ENCODE data around the gene SLC4A9.

DNA sequence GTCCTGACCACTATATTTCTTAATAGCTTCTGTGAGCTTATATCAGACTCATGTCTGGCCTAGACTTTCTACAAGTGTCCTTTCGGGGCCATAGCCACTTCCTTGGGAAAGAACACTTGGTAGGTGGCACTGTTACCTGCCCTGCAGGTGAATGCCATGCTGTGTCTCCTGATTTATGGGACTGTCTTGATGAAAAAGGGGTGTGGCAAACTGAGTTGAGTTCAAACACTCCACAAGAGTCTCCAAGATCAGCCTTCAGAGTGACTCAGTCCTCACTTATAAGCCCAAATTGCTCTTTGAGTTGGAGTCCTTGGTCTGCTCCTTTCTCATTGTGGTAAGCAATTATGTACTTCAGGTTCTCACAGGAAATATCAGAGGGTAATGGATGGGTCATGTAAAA, 31.7 kb downstream of the SLC4A9 start:
- TF ChIP-seq, protein P1, sequence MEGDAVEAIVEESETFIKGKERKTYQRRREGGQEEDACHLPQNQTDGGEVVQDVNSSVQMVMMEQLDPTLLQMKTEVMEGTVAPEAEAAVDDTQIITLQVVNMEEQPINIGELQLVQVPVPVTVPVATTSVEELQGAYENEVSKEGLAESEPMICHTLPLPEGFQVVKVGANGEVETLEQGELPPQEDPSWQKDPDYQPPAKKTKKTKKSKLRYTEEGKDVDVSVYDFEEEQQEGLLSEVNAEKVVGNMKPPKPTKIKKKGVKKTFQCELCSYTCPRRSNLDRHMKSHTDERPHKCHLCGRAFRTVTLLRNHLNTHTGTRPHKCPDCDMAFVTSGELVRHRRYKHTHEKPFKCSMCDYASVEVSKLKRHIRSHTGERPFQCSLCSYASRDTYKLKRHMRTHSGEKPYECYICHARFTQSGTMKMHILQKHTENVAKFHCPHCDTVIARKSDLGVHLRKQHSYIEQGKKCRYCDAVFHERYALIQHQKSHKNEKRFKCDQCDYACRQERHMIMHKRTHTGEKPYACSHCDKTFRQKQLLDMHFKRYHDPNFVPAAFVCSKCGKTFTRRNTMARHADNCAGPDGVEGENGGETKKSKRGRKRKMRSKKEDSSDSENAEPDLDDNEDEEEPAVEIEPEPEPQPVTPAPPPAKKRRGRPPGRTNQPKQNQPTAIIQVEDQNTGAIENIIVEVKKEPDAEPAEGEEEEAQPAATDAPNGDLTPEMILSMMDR (IDR thresholded peaks at IDR 0.05; ENCODE audit: poor library complexity): no peak
- TF ChIP-seq EZH2 (IDR thresholded peaks at IDR 0.05; ENCODE audit: borderline replicate concordance) (no peak), EZH2phosphoT487 (IDR thresholded peaks at IDR 0.05; ENCODE audit: low read depth, severe bottlenecking, unreplicated experiment) (no peak)

Data from hepatocyte (in vitro differentiated cells).